K562 (cell line): ENCODE results near the gene MED13L.

Experiments used
- CTCF ChIP-seq, 3 experiments: IDR thresholded peaks in 2 of 3; conservative IDR thresholded peaks in 1 of 3; 2 replicates each; pipeline ENCODE4 v1.5.1; 2011 to 2012; ENCODE audit warnings: low read length in 3 of 3, mild to moderate bottlenecking in 3 of 3, control low read depth in 2 of 3, improper control_type of control experiment in 1 of 3, inconsistent platforms in 1 of 3, low read depth in 1 of 3, mixed read lengths in 1 of 3, moderate library complexity in 1 of 3; ENCODE audit not compliant: insufficient read depth in 2 of 3
- MAFK ChIP-seq: IDR thresholded peaks from 2 replicates; pipeline ENCODE4 v1.6.1; 2011; ENCODE audit warnings: low read length, improper control_type of control experiment
- RNF2 ChIP-seq: sonication (generic); IDR thresholded peaks from 2 replicates; pipeline ENCODE4 v1.6.1; 2016
- ZBTB7A ChIP-seq: IDR thresholded peaks from 2 replicates; pipeline ENCODE4 v1.6.1; 2011; ENCODE audit warnings: low read depth, mild to moderate bottlenecking, low read length, moderate library complexity, borderline replicate concordance; ENCODE audit not compliant: control insufficient read depth

- TF ChIP-seq RNF2 (no peak), ZBTB7A (no peak), MAFK (no peak), CTCF (IDR thresholded peaks at IDR 0.05 in 2 of 3, conservative IDR thresholded peaks at IDR 0.05 in 1 of 3; ENCODE audit: insufficient read depth in 2 of 3, low read depth in 1 of 3, low read length in 3 of 3) (no peak)
These were observed 103.5 kb downstream of the MED13L start for GRCh38 chr12:116174006-116174405.
